ENCODE results near the gene NGB. TPM values are rescaled to one million over a fixed set of nuclear protein-coding genes. Genes with fewer than 3 reads are reported as not detected.

NGB gene
- total and polyA plus RNA-seq, 2 donors (not counting 3 experiments of a cell fraction or from before 2014, with no cell fraction given): not detected

DNA sequence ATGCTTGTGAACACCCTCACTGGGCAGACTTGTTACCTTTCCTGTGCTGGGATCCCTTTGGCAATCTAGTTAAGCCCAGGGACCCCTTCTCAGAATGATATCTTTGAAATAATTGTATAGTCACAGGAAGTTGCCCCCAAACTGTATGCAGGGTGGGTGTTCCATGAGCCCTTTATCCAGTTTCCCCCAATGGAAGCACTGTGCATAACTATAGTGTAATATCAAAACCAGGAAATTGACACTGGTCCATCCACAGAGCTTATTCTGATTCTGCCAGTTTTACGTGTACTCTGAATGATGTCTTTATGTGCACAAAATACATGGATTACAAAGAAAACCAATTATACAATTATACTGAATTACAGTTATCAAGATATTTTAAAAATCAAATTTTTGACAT lies 24.2 kb downstream of the NGB start:
- no peaks in the 10 kb centered on the region for H3K36me3 ChIP-seq (ENCODE audit: control insufficient read depth in 2 of 2, extremely low read depth in 1 of 2, insufficient read depth in 2 of 2, low read length in 2 of 2)
- ChIA-PET CTCF (no interaction called here), POLR2A (no interaction called here)
- no peaks in the 10 kb centered on the region for H4K20me1 ChIP-seq (replicated peaks; ENCODE audit: control insufficient read depth, extremely low read depth, insufficient read depth, low read length)
- H3K79me2 ChIP-seq (ENCODE audit: control insufficient read depth, insufficient read depth, low read length): no peaks in the 10 kb centered on the region
- H3K27ac ChIP-seq (ENCODE audit: insufficient read depth, low read depth, low read length): no peak overlapping the region
- TF ChIP-seq EZH2 (IDR thresholded peaks at IDR 0.05; ENCODE audit: borderline replicate concordance, low read depth, low read length, severe bottlenecking): no peak
- no peak for TF ChIP-seq JUN (IDR thresholded peaks at IDR 0.05; ENCODE audit: borderline replicate concordance, insufficient read depth, insufficient read length, low read depth)
- no peak for TF ChIP-seq POLR2A (IDR thresholded peaks at IDR 0.05; ENCODE audit: low read depth, low read length)
- TF ChIP-seq FOS (IDR thresholded peaks at IDR 0.05; ENCODE audit: borderline replicate concordance, insufficient read depth, low read length): no peak
- TF ChIP-seq MYC (IDR thresholded peaks at IDR 0.05; ENCODE audit: low read depth, low read length): no peak
- no peak for TF ChIP-seq GATA2 (IDR thresholded peaks at IDR 0.05; ENCODE audit: insufficient read depth, insufficient read length, low read depth, low read length)
- no peak for TF ChIP-seq POLR2AphosphoS5 (IDR thresholded peaks at IDR 0.05; ENCODE audit: insufficient read depth, low read depth, low read length)
- TF ChIP-seq, protein P1, sequence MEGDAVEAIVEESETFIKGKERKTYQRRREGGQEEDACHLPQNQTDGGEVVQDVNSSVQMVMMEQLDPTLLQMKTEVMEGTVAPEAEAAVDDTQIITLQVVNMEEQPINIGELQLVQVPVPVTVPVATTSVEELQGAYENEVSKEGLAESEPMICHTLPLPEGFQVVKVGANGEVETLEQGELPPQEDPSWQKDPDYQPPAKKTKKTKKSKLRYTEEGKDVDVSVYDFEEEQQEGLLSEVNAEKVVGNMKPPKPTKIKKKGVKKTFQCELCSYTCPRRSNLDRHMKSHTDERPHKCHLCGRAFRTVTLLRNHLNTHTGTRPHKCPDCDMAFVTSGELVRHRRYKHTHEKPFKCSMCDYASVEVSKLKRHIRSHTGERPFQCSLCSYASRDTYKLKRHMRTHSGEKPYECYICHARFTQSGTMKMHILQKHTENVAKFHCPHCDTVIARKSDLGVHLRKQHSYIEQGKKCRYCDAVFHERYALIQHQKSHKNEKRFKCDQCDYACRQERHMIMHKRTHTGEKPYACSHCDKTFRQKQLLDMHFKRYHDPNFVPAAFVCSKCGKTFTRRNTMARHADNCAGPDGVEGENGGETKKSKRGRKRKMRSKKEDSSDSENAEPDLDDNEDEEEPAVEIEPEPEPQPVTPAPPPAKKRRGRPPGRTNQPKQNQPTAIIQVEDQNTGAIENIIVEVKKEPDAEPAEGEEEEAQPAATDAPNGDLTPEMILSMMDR (IDR thresholded peaks at IDR 0.05; ENCODE audit: extremely low read depth in 1 of 2, insufficient read depth in 1 of 2, low read depth in 1 of 2, low read length in 2 of 2): no peak
- TF ChIP-seq, protein P2, sequence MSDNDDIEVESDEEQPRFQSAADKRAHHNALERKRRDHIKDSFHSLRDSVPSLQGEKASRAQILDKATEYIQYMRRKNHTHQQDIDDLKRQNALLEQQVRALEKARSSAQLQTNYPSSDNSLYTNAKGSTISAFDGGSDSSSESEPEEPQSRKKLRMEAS (IDR thresholded peaks at IDR 0.05; ENCODE audit: insufficient read depth, insufficient read length): no peak
- no peak overlapping the region for H3K9ac ChIP-seq (replicated peaks; ENCODE audit: extremely low read depth, insufficient read depth, low read length)
- intact Hi-C loops (cut with micrococcal nuclease): no loop called here
- no peaks in the 10 kb centered on the region for H3K9me3 ChIP-seq (replicated peaks; ENCODE audit: control insufficient read depth, insufficient read depth, low read length)
- no peaks in the 10 kb centered on the region for H3K27me3 ChIP-seq (ENCODE audit: control insufficient read depth in 2 of 2, insufficient read depth in 2 of 2, low read length in 2 of 2)
- H3K4me3 ChIP-seq (replicated peaks in 1 of 3; ENCODE audit: insufficient read depth in 1 of 3, low read depth in 1 of 3, low read length in 3 of 3): no peak overlapping the region
- no peaks in the 10 kb centered on the region for H3K9me1 ChIP-seq (replicated peaks; ENCODE audit: control insufficient read depth, extremely low read depth, insufficient read depth, low read length)
- dilution Hi-C loops (cut with MboI; ENCODE audit: extremely low pct_ligation_motif_present, low sequenced_read_pairs): no loop called here
- FAIRE-seq: no peak
- no peak overlapping the region for H2AFZ ChIP-seq (ENCODE audit: low read depth, low read length)
- BruUV-seq (replicated peaks): no TSS peak
- no peak overlapping the region for H3K4me2 ChIP-seq (ENCODE audit: insufficient read depth, low read length)
- H3K4me1 ChIP-seq (ENCODE audit: control insufficient read depth, extremely low read depth, insufficient read depth, low read length): no peaks in the 10 kb centered on the region
- no peak for DNase-seq (ENCODE audit: low read depth, low spot score)
